Measurements from ENCODE around the gene ARID3B.

ARID3B gene

GRCh38 chr15:74603026-74603788 lies 62.2 kb downstream of the ARID3B start:
- DNase-seq (ENCODE audit: low read depth in 2 of 3, low spot score in 1 of 3), result no peak

- no peak for DNase-seq (ENCODE audit: low read depth in 2 of 3, low spot score in 1 of 3)
Measured at GRCh38 chr15:74603789-74604705, 63.0 kb downstream of the ARID3B start.

GRCh38 chr15:74604983-74605794 lies 64.2 kb downstream of the ARID3B start:
- DNase-seq (ENCODE audit: low read depth in 2 of 3, low spot score in 1 of 3), result no peak

- DNase-seq (ENCODE audit: low read depth in 2 of 3, low spot score in 1 of 3), result no peak
Measured at GRCh38 chr15:74605795-74606150, 64.8 kb downstream of the ARID3B start.

GRCh38 chr15:74608786-74609185 lies 67.8 kb downstream of the ARID3B start:
- no peak for DNase-seq (ENCODE audit: low read depth in 2 of 3, low spot score in 1 of 3)

- no peak for DNase-seq (ENCODE audit: low read depth in 2 of 3, low spot score in 1 of 3)
Measured at GRCh38 chr15:74609938-74610301, 68.9 kb downstream of the ARID3B start.

GRCh38 chr15:74610302-74610951 lies 69.4 kb downstream of the ARID3B start:
- DNase-seq (ENCODE audit: low read depth in 2 of 3, low spot score in 1 of 3), result no peak

- no peak for DNase-seq (ENCODE audit: low read depth in 2 of 3, low spot score in 1 of 3)
Measured at GRCh38 chr15:74611341-74611740, 70.3 kb downstream of the ARID3B start.

- DNase-seq (ENCODE audit: low read depth in 2 of 3, low spot score in 1 of 3), result no peak
Measured at GRCh38 chr15:74611834-74612233, 70.8 kb downstream of the ARID3B start.

- DNase-seq (ENCODE audit: low read depth in 2 of 3, low spot score in 1 of 3), result no peak
Measured at GRCh38 chr15:74612677-74613076, 71.7 kb downstream of the ARID3B start.

- DNase-seq (ENCODE audit: low read depth in 2 of 3, low spot score in 1 of 3), result no peak
Measured at GRCh38 chr15:74613089-74613952, 72.3 kb downstream of the ARID3B start.

GRCh38 chr15:74613953-74614743 lies 73.1 kb downstream of the ARID3B start:
- no peak for DNase-seq (ENCODE audit: low read depth in 2 of 3, low spot score in 1 of 3)

GRCh38 chr15:74614744-74615507 lies 73.9 kb downstream of the ARID3B start:
- DNase-seq (ENCODE audit: low read depth in 2 of 3, low spot score in 1 of 3), result peak; percentile 63 to 79 (median 74)

GRCh38 chr15:74615508-74616365 lies 74.7 kb downstream of the ARID3B start, which contains the start of gene CLK3:
TSS of gene CLK3 (plus strand) at chr15:74615836. CDS start at chr15:74619197, 3,361 bp downstream.
- DNase-seq (ENCODE audit: low read depth in 2 of 3, low spot score in 1 of 3), result peak; percentile 92 to 96 (median 95)

GRCh38 chr15:74616366-74616939 lies 75.4 kb downstream of the ARID3B start:
- peak; percentile 28 to 51 (median 40) for DNase-seq (ENCODE audit: low read depth in 2 of 3, low spot score in 1 of 3)

GRCh38 chr15:74616996-74617395 lies 76.0 kb downstream of the ARID3B start:
- no peak for DNase-seq (ENCODE audit: low read depth in 2 of 3, low spot score in 1 of 3)

Measured in stimulated activated CD4-positive, alpha-beta T cell treated with anti-CD3 and anti-CD28 coated beads, Interleukin-12 subunit alpha, Interleukin-12 subunit beta, amount 100 ng/mL, for 48 hours (primary cell).